ENCODE data around the gene SPINK1.

SPINK1 gene

GRCh38 chr5:147854331-147854730 is 22.9 kb upstream of the SPINK1 start:
- Histone ChIP-seq H3K27ac (ENCODE audit: low read depth, low read length) (no peak overlapping the region), H3K36me3 (ENCODE audit: control insufficient read depth, insufficient read depth, low read length) (no peaks in the 10 kb centered on the region), H3K4me1 (ENCODE audit: control insufficient read depth, insufficient read depth, low read length) (peaks cover 13% of the 10 kb centered on the region), H3K9ac (ENCODE audit: low read length) (no peak overlapping the region), H3K4me3 (ENCODE audit: low read depth, low read length) (no peak overlapping the region), H3K9me3 (ENCODE audit: control insufficient read depth, insufficient read depth, low read depth, low read length) (no peaks in the 10 kb centered on the region), H3K27me3 (ENCODE audit: control insufficient read depth, insufficient read depth, low read length) (no peaks in the 10 kb centered on the region)

- Histone ChIP-seq H3K27ac (ENCODE audit: low read depth, low read length) (no peak overlapping the region), H3K4me3 (ENCODE audit: low read depth, low read length) (no peak overlapping the region), H3K27me3 (ENCODE audit: control insufficient read depth, insufficient read depth, low read length) (no peaks in the 10 kb centered on the region), H3K9ac (ENCODE audit: low read length) (no peak overlapping the region), H3K9me3 (ENCODE audit: control insufficient read depth, insufficient read depth, low read depth, low read length) (no peaks in the 10 kb centered on the region), H3K36me3 (ENCODE audit: control insufficient read depth, insufficient read depth, low read length) (no peaks in the 10 kb centered on the region), H3K4me1 (ENCODE audit: control insufficient read depth, insufficient read depth, low read length) (peaks cover 10% of the 10 kb centered on the region)
These were observed 22.0 kb upstream of the SPINK1 start for GRCh38 chr5:147853372-147853987.

GRCh38 chr5:147852365-147852764 is 20.9 kb upstream of the SPINK1 start:
- no peak overlapping the region for H3K27ac ChIP-seq (ENCODE audit: low read depth, low read length)
- H3K36me3 ChIP-seq (ENCODE audit: control insufficient read depth, insufficient read depth, low read length) = no peaks in the 10 kb centered on the region
- no peaks in the 10 kb centered on the region for H3K27me3 ChIP-seq (ENCODE audit: control insufficient read depth, insufficient read depth, low read length)
- no peaks in the 10 kb centered on the region for H3K9me3 ChIP-seq (ENCODE audit: control insufficient read depth, insufficient read depth, low read depth, low read length)
- H3K4me3 ChIP-seq (ENCODE audit: low read depth, low read length) = no peak overlapping the region
- peaks cover 3% of the 10 kb centered on the region; the same call in 1 of the 2 replicates for H3K4me1 ChIP-seq (ENCODE audit: control insufficient read depth, insufficient read depth, low read length)
- H3K9ac ChIP-seq (ENCODE audit: low read length) = no peak overlapping the region

GRCh38 chr5:147851578-147851977 is 20.1 kb upstream of the SPINK1 start:
- H3K9ac ChIP-seq (ENCODE audit: low read length) = no peak overlapping the region
- H3K27me3 ChIP-seq (ENCODE audit: control insufficient read depth, insufficient read depth, low read length) = no peaks in the 10 kb centered on the region

GRCh38 chr5:147849226-147849625 is 17.8 kb upstream of the SPINK1 start:
- Histone ChIP-seq H3K27me3 (ENCODE audit: control insufficient read depth, insufficient read depth, low read length) (no peaks in the 10 kb centered on the region), H3K27ac (ENCODE audit: low read depth, low read length) (no peak overlapping the region), H3K9ac (ENCODE audit: low read length) (no peak overlapping the region), H3K36me3 (ENCODE audit: control insufficient read depth, insufficient read depth, low read length) (no peaks in the 10 kb centered on the region), H3K9me3 (ENCODE audit: control insufficient read depth, insufficient read depth, low read depth, low read length) (no peaks in the 10 kb centered on the region), H3K4me1 (ENCODE audit: control insufficient read depth, insufficient read depth, low read length) (no peaks in the 10 kb centered on the region), H3K4me3 (ENCODE audit: low read depth, low read length) (no peak overlapping the region)

More at GRCh38 chr5:147851578-147851977, 20.1 kb upstream of the SPINK1 start:
- Histone ChIP-seq H3K9me3 (ENCODE audit: control insufficient read depth, insufficient read depth, low read depth, low read length) (no peaks in the 10 kb centered on the region), H3K27ac (ENCODE audit: low read depth, low read length) (no peak overlapping the region), H3K4me1 (ENCODE audit: control insufficient read depth, insufficient read depth, low read length) (peaks cover 3% of the 10 kb centered on the region; the same call in 1 of the 2 replicates), H3K36me3 (ENCODE audit: control insufficient read depth, insufficient read depth, low read length) (no peaks in the 10 kb centered on the region), H3K4me3 (ENCODE audit: low read depth, low read length) (no peak overlapping the region)

- H3K27me3 ChIP-seq (ENCODE audit: control insufficient read depth, insufficient read depth, low read length) = 0 out of 2 replicates have a peak, but pooled peaks cover 3% of the 10 kb centered on the region
- no peaks in the 10 kb centered on the region for H3K9me3 ChIP-seq (ENCODE audit: control insufficient read depth, insufficient read depth, low read depth, low read length)
- no peaks in the 10 kb centered on the region for H3K36me3 ChIP-seq (ENCODE audit: control insufficient read depth, insufficient read depth, low read length)
- H3K27ac ChIP-seq (ENCODE audit: low read depth, low read length) = no peak overlapping the region
- H3K9ac ChIP-seq (ENCODE audit: low read length) = no peak overlapping the region
- no peaks in the 10 kb centered on the region for H3K4me1 ChIP-seq (ENCODE audit: control insufficient read depth, insufficient read depth, low read length)
- H3K4me3 ChIP-seq (ENCODE audit: low read depth, low read length) = no peak overlapping the region
These were observed 14.1 kb upstream of the SPINK1 start for GRCh38 chr5:147845618-147846017.

GRCh38 chr5:147844846-147845245 is 13.4 kb upstream of the SPINK1 start:
- Histone ChIP-seq H3K27me3 (ENCODE audit: control insufficient read depth, insufficient read depth, low read length) (0 out of 2 replicates have a peak, but pooled peaks cover 3% of the 10 kb centered on the region), H3K36me3 (ENCODE audit: control insufficient read depth, insufficient read depth, low read length) (no peaks in the 10 kb centered on the region), H3K4me3 (ENCODE audit: low read depth, low read length) (no peak overlapping the region), H3K9ac (ENCODE audit: low read length) (no peak overlapping the region), H3K4me1 (ENCODE audit: control insufficient read depth, insufficient read depth, low read length) (no peaks in the 10 kb centered on the region), H3K27ac (ENCODE audit: low read depth, low read length) (no peak overlapping the region), H3K9me3 (ENCODE audit: control insufficient read depth, insufficient read depth, low read depth, low read length) (no peaks in the 10 kb centered on the region)

GRCh38 chr5:147842869-147843268 is 11.4 kb upstream of the SPINK1 start:
- H3K27ac ChIP-seq (ENCODE audit: low read depth, low read length) = no peak overlapping the region
- H3K4me1 ChIP-seq (ENCODE audit: control insufficient read depth, insufficient read depth, low read length) = no peaks in the 10 kb centered on the region
- H3K4me3 ChIP-seq (ENCODE audit: low read depth, low read length) = no peak overlapping the region
- no peak overlapping the region for H3K9ac ChIP-seq (ENCODE audit: low read length)
- 0 out of 2 replicates have a peak, but pooled peaks cover 3% of the 10 kb centered on the region for H3K27me3 ChIP-seq (ENCODE audit: control insufficient read depth, insufficient read depth, low read length)
- no peaks in the 10 kb centered on the region for H3K9me3 ChIP-seq (ENCODE audit: control insufficient read depth, insufficient read depth, low read depth, low read length)
- no peaks in the 10 kb centered on the region for H3K36me3 ChIP-seq (ENCODE audit: control insufficient read depth, insufficient read depth, low read length)

GRCh38 chr5:147836439-147836838 is 5.0 kb upstream of the SPINK1 start:
- Histone ChIP-seq H3K4me3 (ENCODE audit: low read depth, low read length) (no peak overlapping the region), H3K36me3 (ENCODE audit: control insufficient read depth, insufficient read depth, low read length) (no peaks in the 10 kb centered on the region), H3K9ac (ENCODE audit: low read length) (no peak overlapping the region), H3K27me3 (ENCODE audit: control insufficient read depth, insufficient read depth, low read length) (no peaks in the 10 kb centered on the region), H3K4me1 (ENCODE audit: control insufficient read depth, insufficient read depth, low read length) (no peaks in the 10 kb centered on the region), H3K9me3 (ENCODE audit: control insufficient read depth, insufficient read depth, low read depth, low read length) (no peaks in the 10 kb centered on the region), H3K27ac (ENCODE audit: low read depth, low read length) (no peak overlapping the region)

- no peaks in the 10 kb centered on the region for H3K27me3 ChIP-seq (ENCODE audit: control insufficient read depth, insufficient read depth, low read length)
- no peaks in the 10 kb centered on the region for H3K36me3 ChIP-seq (ENCODE audit: control insufficient read depth, insufficient read depth, low read length)
- H3K9ac ChIP-seq (ENCODE audit: low read length) = no peak overlapping the region
- no peak overlapping the region for H3K27ac ChIP-seq (ENCODE audit: low read depth, low read length)
- no peak overlapping the region for H3K4me3 ChIP-seq (ENCODE audit: low read depth, low read length)
- no peaks in the 10 kb centered on the region for H3K9me3 ChIP-seq (ENCODE audit: control insufficient read depth, insufficient read depth, low read depth, low read length)
- no peaks in the 10 kb centered on the region for H3K4me1 ChIP-seq (ENCODE audit: control insufficient read depth, insufficient read depth, low read length)
These were observed 3.9 kb upstream of the SPINK1 start for GRCh38 chr5:147835386-147835798.

GRCh38 chr5:147832541-147832940 is 1.1 kb upstream of the SPINK1 start:
- Histone ChIP-seq H3K9ac (ENCODE audit: low read length) (no peak overlapping the region), H3K9me3 (ENCODE audit: control insufficient read depth, insufficient read depth, low read depth, low read length) (no peaks in the 10 kb centered on the region), H3K36me3 (ENCODE audit: control insufficient read depth, insufficient read depth, low read length) (no peaks in the 10 kb centered on the region), H3K27me3 (ENCODE audit: control insufficient read depth, insufficient read depth, low read length) (no peaks in the 10 kb centered on the region), H3K27ac (ENCODE audit: low read depth, low read length) (no peak overlapping the region), H3K4me3 (ENCODE audit: low read depth, low read length) (no peak overlapping the region), H3K4me1 (ENCODE audit: control insufficient read depth, insufficient read depth, low read length) (no peaks in the 10 kb centered on the region)

All from HUES6 (cell line).